Thymus (tissue), 11 donors: ENCODE data around the gene DDAH1. TPM values are rescaled to one million over a fixed set of nuclear protein-coding genes. Genes with fewer than 3 reads are reported as not detected.
A peak's percentile ranks its signal among the peaks of the same experiment; 100 is the strongest.

Source experiments
- DNase-seq, 9 donors: peaks; one replicate each; pipeline ENCODE4 v3.0.0-alpha.2; 2013; ENCODE audit warnings: low spot score in 9 of 9, low read depth in 6 of 9, missing footprints in 1 of 9
- H3K27ac ChIP-seq, 2 donors: one replicate each; pipeline ENCODE4 v1.5.1; 2013; ENCODE audit warnings: control low read depth in 1 of 2, low read depth in 1 of 2, low read length in 1 of 2, mild to moderate bottlenecking in 1 of 2, moderate library complexity in 1 of 2
- H3K27me3 ChIP-seq, 2 donors: one replicate each; pipeline ENCODE4 v1.5.1; 2013; ENCODE audit warnings: low read length in 1 of 2; ENCODE audit not compliant: control insufficient read depth in 2 of 2, insufficient read depth in 1 of 2
- H3K36me3 ChIP-seq, 2 donors: one replicate each; pipeline ENCODE4 v1.5.1; 2013; ENCODE audit warnings: low read length in 1 of 2, mild to moderate bottlenecking in 1 of 2, moderate library complexity in 1 of 2; ENCODE audit not compliant: control insufficient read depth in 2 of 2, insufficient read depth in 2 of 2
- H3K4me1 ChIP-seq, 2 donors: one replicate each; pipeline ENCODE4 v1.5.1; 2013; ENCODE audit warnings: low read length in 2 of 2; ENCODE audit not compliant: control insufficient read depth in 2 of 2, insufficient read depth in 2 of 2
- H3K4me3 ChIP-seq, 2 donors: one replicate each; pipeline ENCODE4 v1.5.1; 2013; ENCODE audit warnings: low read length in 2 of 2, control low read depth in 1 of 2, mild to moderate bottlenecking in 1 of 2
- H3K9me3 ChIP-seq, 2 donors: one replicate each; pipeline ENCODE4 v1.5.1; 2013; ENCODE audit warnings: low read length in 1 of 2, mild to moderate bottlenecking in 1 of 2; ENCODE audit not compliant: control insufficient read depth in 2 of 2, insufficient read depth in 1 of 2
- WGBS: extraction: QIAGEN DNeasy Blood & Tissue Kit; methylation state at CpG from one replicate; pipeline ENCODE4 v1.1.7; 2013; 5-methylcytosine and 5-hydroxymethylcytosine counted together
- polyA plus RNA-seq: library from polyadenylated mRNA; stranded (reverse); fragments of 200-250 nt; gene quantifications from one replicate; pipeline ENCODE4 v1.2.3, GENCODE V29; 2013
- total RNA-seq: library from RNA; stranded (reverse); fragments of 120-200 nt; gene quantifications from one replicate; pipeline ENCODE4 v1.2.4, GENCODE V29; 2013
- donor health status: healthy.

DDAH1 gene
- total and polyA plus RNA-seq, 2 donors, result 0.99 to 2.4 TPM

GRCh38 chr1:85289207-85289847 is 175.6 kb downstream of the DDAH1 start:
- Histone ChIP-seq H3K9me3 (no peaks in the 10 kb centered on the region), H3K36me3 (no peaks in the 10 kb centered on the region), H3K27ac (no peak overlapping the region), H3K4me1 (no peaks in the 10 kb centered on the region), H3K4me3 (no peak overlapping the region), H3K27me3 (no peaks in the 10 kb centered on the region)
- no peak for DNase-seq
- 94% methylated on average over 9 of the region's 9 CpGs for WGBS

- DNase-seq, result no peak
- Histone ChIP-seq H3K9me3 (peaks cover 0 to 7% of the 10 kb centered on the region in 2 donors), H3K4me1 (no peaks in the 10 kb centered on the region), H3K27me3 (peaks cover 0 to 4% of the 10 kb centered on the region in 2 donors), H3K27ac (no peak overlapping the region), H3K36me3 (no peaks in the 10 kb centered on the region), H3K4me3 (no peak overlapping the region)
- WGBS, result 99% methylated on average over 2 of the region's 2 CpGs
Observed at GRCh38 chr1:85284202-85284601, 180.8 kb downstream of the DDAH1 start.

- Histone ChIP-seq H3K27ac (no peak overlapping the region), H3K27me3 (peaks cover 0 to 4% of the 10 kb centered on the region in 2 donors), H3K4me1 (no peaks in the 10 kb centered on the region), H3K36me3 (no peaks in the 10 kb centered on the region), H3K9me3 (peaks cover 0 to 7% of the 10 kb centered on the region in 2 donors), H3K4me3 (no peak overlapping the region)
- WGBS, result 95% methylated on average over 11 of the region's 11 CpGs
- DNase-seq, result no peak
Observed at GRCh38 chr1:85283475-85284199, 181.3 kb downstream of the DDAH1 start.

- Histone ChIP-seq H3K36me3 (no peaks in the 10 kb centered on the region), H3K27me3 (peaks cover 0 to 4% of the 10 kb centered on the region in 2 donors), H3K4me3 (no peak overlapping the region), H3K4me1 (no peaks in the 10 kb centered on the region), H3K27ac (no peak overlapping the region), H3K9me3 (peaks cover 0 to 7% of the 10 kb centered on the region in 2 donors)
- DNase-seq, result no peak
- 90% methylated on average over 1 of the region's 1 CpG for WGBS
Observed at GRCh38 chr1:85282424-85282823, 182.5 kb downstream of the DDAH1 start.

GRCh38 chr1:85280636-85281035 is 184.3 kb downstream of the DDAH1 start:
- DNase-seq, result no peak
- Histone ChIP-seq H3K4me3 (no peak overlapping the region), H3K36me3 (no peaks in the 10 kb centered on the region), H3K9me3 (peaks cover 0 to 10% of the 10 kb centered on the region in 2 donors), H3K27ac (no peak overlapping the region), H3K27me3 (peaks cover 0 to 4% of the 10 kb centered on the region in 2 donors), H3K4me1 (peaks cover 0 to 2% of the 10 kb centered on the region in 2 donors)
- 95% methylated on average over 4 of the region's 4 CpGs for WGBS

- H3K4me3 ChIP-seq, result no peak overlapping the region
- no peak overlapping the region for H3K27ac ChIP-seq
- H3K27me3 ChIP-seq, result peaks cover 0 to 4% of the 10 kb centered on the region in 2 donors
- no peaks in the 10 kb centered on the region for H3K36me3 ChIP-seq
- H3K9me3 ChIP-seq, result peaks cover 0 to 10% of the 10 kb centered on the region in 2 donors
- H3K4me1 ChIP-seq, result peaks cover 0 to 4% of the 10 kb centered on the region in 2 donors
- 91% methylated on average over 10 of the region's 10 CpGs for WGBS
- DNase-seq, result no peak
Observed at GRCh38 chr1:85279458-85280080, 185.4 kb downstream of the DDAH1 start.

GRCh38 chr1:85278853-85279314 is 186.1 kb downstream of the DDAH1 start:
- Histone ChIP-seq H3K4me1 (peaks cover 2 to 4% of the 10 kb centered on the region in 2 donors), H3K4me3 (no peak overlapping the region), H3K27me3 (peaks cover 0 to 4% of the 10 kb centered on the region in 2 donors), H3K9me3 (peaks cover 0 to 8% of the 10 kb centered on the region in 2 donors), H3K27ac (no peak overlapping the region), H3K36me3 (no peaks in the 10 kb centered on the region)
- 18% methylated on average over 2 of the region's 2 CpGs for WGBS
- DNase-seq, result peak in 1 of 9 donors; percentile 31

- DNase-seq, result no peak
- no peak overlapping the region for H3K27ac ChIP-seq
- WGBS, result 97% methylated on average over 4 of the region's 4 CpGs
- H3K4me3 ChIP-seq, result no peak overlapping the region
- H3K4me1 ChIP-seq, result peaks cover 2 to 4% of the 10 kb centered on the region in 2 donors
- peaks cover 0 to 3% of the 10 kb centered on the region in 2 donors for H3K9me3 ChIP-seq
- H3K36me3 ChIP-seq, result no peaks in the 10 kb centered on the region
- peaks cover 0 to 4% of the 10 kb centered on the region in 2 donors for H3K27me3 ChIP-seq
Observed at GRCh38 chr1:85277802-85278201, 187.2 kb downstream of the DDAH1 start.
